Measurements from ENCODE around the gene ZNF429.
"Not testable (repeated sequence)": the region's sequence is repeated elsewhere in the genome, so short reads cannot be mapped to it uniquely, and the experiment has no call there.

ZNF429 gene

GRCh38 chr19:21496876-21497275 lies 8.5 kb upstream of the ZNF429 start:
- no peak overlapping the region for H3K27ac ChIP-seq (ENCODE audit: low read depth, low read length)
- H3F3A ChIP-seq (ENCODE audit: insufficient read depth) = no peaks in the 10 kb centered on the region
- no peak overlapping the region for H3K9ac ChIP-seq (ENCODE audit: low read length)
- H3K36me3 ChIP-seq (ENCODE audit: low read length) = no peaks in the 10 kb centered on the region
- H3K9me2 ChIP-seq (replicated peaks; ENCODE audit: insufficient read depth, low read length) = no peaks in the 10 kb centered on the region
- H4K20me1 ChIP-seq (ENCODE audit: low read depth, low read length) = no peaks in the 10 kb centered on the region
- H2AFZ ChIP-seq (ENCODE audit: low read depth, low read length, severe bottlenecking) = no peak overlapping the region
- no peaks in the 10 kb centered on the region for H3K9me3 ChIP-seq (ENCODE audit: insufficient read depth, low read length)
- TF ChIP-seq EZH2phosphoT487 (conservative IDR thresholded peaks at IDR 0.05; ENCODE audit: low read length) = no peak
- TF ChIP-seq, protein P1, sequence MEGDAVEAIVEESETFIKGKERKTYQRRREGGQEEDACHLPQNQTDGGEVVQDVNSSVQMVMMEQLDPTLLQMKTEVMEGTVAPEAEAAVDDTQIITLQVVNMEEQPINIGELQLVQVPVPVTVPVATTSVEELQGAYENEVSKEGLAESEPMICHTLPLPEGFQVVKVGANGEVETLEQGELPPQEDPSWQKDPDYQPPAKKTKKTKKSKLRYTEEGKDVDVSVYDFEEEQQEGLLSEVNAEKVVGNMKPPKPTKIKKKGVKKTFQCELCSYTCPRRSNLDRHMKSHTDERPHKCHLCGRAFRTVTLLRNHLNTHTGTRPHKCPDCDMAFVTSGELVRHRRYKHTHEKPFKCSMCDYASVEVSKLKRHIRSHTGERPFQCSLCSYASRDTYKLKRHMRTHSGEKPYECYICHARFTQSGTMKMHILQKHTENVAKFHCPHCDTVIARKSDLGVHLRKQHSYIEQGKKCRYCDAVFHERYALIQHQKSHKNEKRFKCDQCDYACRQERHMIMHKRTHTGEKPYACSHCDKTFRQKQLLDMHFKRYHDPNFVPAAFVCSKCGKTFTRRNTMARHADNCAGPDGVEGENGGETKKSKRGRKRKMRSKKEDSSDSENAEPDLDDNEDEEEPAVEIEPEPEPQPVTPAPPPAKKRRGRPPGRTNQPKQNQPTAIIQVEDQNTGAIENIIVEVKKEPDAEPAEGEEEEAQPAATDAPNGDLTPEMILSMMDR (IDR thresholded peaks at IDR 0.05; ENCODE audit: insufficient read depth, low read length, poor library complexity, severe bottlenecking) = no peak
- H3K4me2 ChIP-seq (ENCODE audit: low read depth, low read length, poor library complexity, severe bottlenecking) = no peak overlapping the region
- no peak overlapping the region for H3K4me3 ChIP-seq (ENCODE audit: insufficient read depth, low read length, poor library complexity, severe bottlenecking)
- H3K79me2 ChIP-seq (ENCODE audit: insufficient read depth, low read length) = no peaks in the 10 kb centered on the region
- no peaks in the 10 kb centered on the region for H3K27me3 ChIP-seq (ENCODE audit: low read length)

GRCh38 chr19:21498651-21499050 lies 6.8 kb upstream of the ZNF429 start:
- no peak overlapping the region for H3K9ac ChIP-seq (ENCODE audit: low read length)
- no peaks in the 10 kb centered on the region for H4K20me1 ChIP-seq (ENCODE audit: low read depth, low read length)
- H2AFZ ChIP-seq (ENCODE audit: low read depth, low read length, severe bottlenecking) = no peak overlapping the region
- H3K9me2 ChIP-seq (replicated peaks; ENCODE audit: insufficient read depth, low read length) = no peaks in the 10 kb centered on the region
- no peak overlapping the region for H3K4me2 ChIP-seq (ENCODE audit: low read depth, low read length, poor library complexity, severe bottlenecking)
- no peaks in the 10 kb centered on the region for H3K36me3 ChIP-seq (ENCODE audit: low read length)
- no peak overlapping the region for H3K4me3 ChIP-seq (ENCODE audit: insufficient read depth, low read length, poor library complexity, severe bottlenecking)
- no peak for TF ChIP-seq EZH2phosphoT487 (conservative IDR thresholded peaks at IDR 0.05; ENCODE audit: low read length)
- TF ChIP-seq, protein P1 (IDR thresholded peaks at IDR 0.05; ENCODE audit: insufficient read depth, low read length, poor library complexity, severe bottlenecking) = no peak
- H3F3A ChIP-seq (ENCODE audit: insufficient read depth) = no peaks in the 10 kb centered on the region
- H3K27me3 ChIP-seq (ENCODE audit: low read length) = no peaks in the 10 kb centered on the region
- H3K27ac ChIP-seq (ENCODE audit: low read depth, low read length) = no peak overlapping the region
- no peaks in the 10 kb centered on the region for H3K79me2 ChIP-seq (ENCODE audit: insufficient read depth, low read length)
- H3K9me3 ChIP-seq (ENCODE audit: insufficient read depth, low read length) = no peaks in the 10 kb centered on the region

DNA sequence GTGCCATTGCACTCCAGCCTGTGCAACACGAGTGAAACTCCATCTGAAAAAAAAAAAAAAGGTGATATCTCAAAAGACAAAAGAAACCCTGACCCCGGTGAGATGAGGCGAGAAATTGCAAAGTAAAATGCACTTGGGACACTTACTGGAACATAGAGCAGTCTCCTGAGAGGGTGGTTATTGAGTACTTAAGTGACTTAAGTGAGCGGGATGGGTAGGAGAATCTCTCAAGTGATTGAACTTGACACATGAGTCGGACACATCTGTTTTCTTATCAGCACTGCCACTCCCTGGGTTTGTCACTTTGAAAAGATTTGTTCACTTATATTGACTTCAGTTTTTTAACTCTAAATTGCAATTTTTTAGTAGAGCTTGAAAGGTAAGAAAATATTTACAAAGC lies 2.8 kb downstream of the ZNF429 start:
- no peak overlapping the region for H2AFZ ChIP-seq (ENCODE audit: low read depth, low read length, severe bottlenecking)
- no peak overlapping the region for H3K9ac ChIP-seq (ENCODE audit: low read length)
- no peaks in the 10 kb centered on the region for H3K9me2 ChIP-seq (replicated peaks; ENCODE audit: insufficient read depth, low read length)
- no peak overlapping the region for H3K4me3 ChIP-seq (ENCODE audit: insufficient read depth, low read length, poor library complexity, severe bottlenecking)
- H4K20me1 ChIP-seq (ENCODE audit: low read depth, low read length) = no peaks in the 10 kb centered on the region
- peaks cover 23% of the 10 kb centered on the region; the same call in 1 of the 2 replicates for H3K36me3 ChIP-seq (ENCODE audit: low read length)
- H3K27ac ChIP-seq (ENCODE audit: low read depth, low read length) = no peak overlapping the region
- H3K9me3 ChIP-seq (ENCODE audit: insufficient read depth, low read length) = peaks cover 3% of the 10 kb centered on the region; the same call in 1 of the 2 replicates
- no peak overlapping the region for H3K4me2 ChIP-seq (ENCODE audit: low read depth, low read length, poor library complexity, severe bottlenecking)
- peaks cover 49% of the 10 kb centered on the region for H3K79me2 ChIP-seq (ENCODE audit: insufficient read depth, low read length)
- H3F3A ChIP-seq (ENCODE audit: insufficient read depth) = no peaks in the 10 kb centered on the region
- TF ChIP-seq, protein P1 (IDR thresholded peaks at IDR 0.05; ENCODE audit: insufficient read depth, low read length, poor library complexity, severe bottlenecking) = no peak
- TF ChIP-seq EZH2phosphoT487 (conservative IDR thresholded peaks at IDR 0.05; ENCODE audit: low read length) = no peak
- H3K27me3 ChIP-seq (ENCODE audit: low read length) = no peaks in the 10 kb centered on the region

DNA sequence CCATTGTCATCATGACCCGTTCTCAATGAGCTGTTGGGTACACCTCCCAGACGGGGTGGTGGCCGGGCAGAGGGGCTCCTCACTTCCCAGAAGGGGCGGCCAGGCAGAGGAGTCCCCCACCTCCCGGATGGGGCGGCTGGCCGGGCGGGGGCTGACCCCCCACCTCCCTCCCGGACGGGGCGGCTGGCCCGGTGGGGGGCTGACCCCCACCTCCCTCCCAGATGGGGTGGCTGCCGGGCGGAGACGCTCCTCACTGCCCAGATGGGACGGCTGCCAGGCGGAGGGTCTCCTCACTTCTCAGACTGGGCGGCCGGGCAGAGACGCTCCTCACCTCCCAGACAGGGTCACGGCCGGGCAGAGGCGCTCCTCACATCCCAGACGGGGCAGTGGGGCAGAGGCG lies 5.7 kb downstream of the ZNF429 start:
- Histone ChIP-seq H3K36me3 (ENCODE audit: low read length) (peaks cover 25% of the 10 kb centered on the region; the same call in 1 of the 2 replicates), H3K79me2 (ENCODE audit: insufficient read depth, low read length) (peaks cover 51% of the 10 kb centered on the region)
- H3K9me3 ChIP-seq (ENCODE audit: insufficient read depth, low read length); H3K4me2 ChIP-seq (ENCODE audit: low read depth, low read length, poor library complexity, severe bottlenecking); H3K27me3 ChIP-seq (ENCODE audit: low read length); H4K20me1 ChIP-seq (ENCODE audit: low read depth, low read length); H3F3A ChIP-seq (ENCODE audit: insufficient read depth); H3K27ac ChIP-seq (ENCODE audit: low read depth, low read length); H3K9me2 ChIP-seq (replicated peaks; ENCODE audit: insufficient read depth, low read length); H3K4me3 ChIP-seq (ENCODE audit: insufficient read depth, low read length, poor library complexity, severe bottlenecking); H2AFZ ChIP-seq (ENCODE audit: low read depth, low read length, severe bottlenecking); H3K9ac ChIP-seq (ENCODE audit: low read length): not testable (repeated sequence)

DNA sequence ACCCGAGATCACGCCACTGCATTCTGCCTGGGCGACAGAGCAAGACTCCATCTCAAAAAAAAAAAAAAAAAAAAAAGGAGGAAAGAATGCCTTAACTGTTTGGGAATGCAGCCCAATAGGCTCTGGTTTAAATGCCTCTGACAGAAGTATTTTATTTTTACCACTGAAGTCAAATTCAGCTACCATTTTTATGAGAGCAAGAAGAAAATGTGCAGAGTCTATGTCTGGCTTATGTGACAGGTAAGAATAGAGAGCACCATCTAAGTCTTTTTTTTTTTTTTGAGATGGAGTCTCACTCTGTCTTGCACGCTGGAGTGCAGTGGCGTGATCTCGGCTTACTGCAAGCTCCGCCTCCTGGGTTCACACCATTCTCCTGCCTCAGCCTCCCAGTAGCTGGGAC lies 7.2 kb downstream of the ZNF429 start:
- H2AFZ ChIP-seq (ENCODE audit: low read depth, low read length, severe bottlenecking); H3K4me3 ChIP-seq (ENCODE audit: insufficient read depth, low read length, poor library complexity, severe bottlenecking); H3K9ac ChIP-seq (ENCODE audit: low read length); H3K27ac ChIP-seq (ENCODE audit: low read depth, low read length); H4K20me1 ChIP-seq (ENCODE audit: low read depth, low read length); H3K9me3 ChIP-seq (ENCODE audit: insufficient read depth, low read length); H3K9me2 ChIP-seq (replicated peaks; ENCODE audit: insufficient read depth, low read length); H3F3A ChIP-seq (ENCODE audit: insufficient read depth); H3K27me3 ChIP-seq (ENCODE audit: low read length); H3K4me2 ChIP-seq (ENCODE audit: low read depth, low read length, poor library complexity, severe bottlenecking): not testable (repeated sequence)
- Histone ChIP-seq H3K36me3 (ENCODE audit: low read length) (peaks cover 26% of the 10 kb centered on the region; the same call in 1 of the 2 replicates), H3K79me2 (ENCODE audit: insufficient read depth, low read length) (peaks cover 51% of the 10 kb centered on the region)
